BJ (cell line): Measurements from ENCODE around the gene ATP2C1. TPM values are rescaled to one million over a fixed set of nuclear protein-coding genes. Genes with fewer than 3 reads are reported as not detected.
"Not testable (repeated sequence)": the region's sequence is repeated elsewhere in the genome, so short reads cannot be mapped to it uniquely, and the experiment has no call there.

Experiments used
- CTCF ChIA-PET: fragments of 350-600 bp; formaldehyde crosslinking; extraction: SDS; loops from one replicate; lab custom pipeline; 2021; ENCODE audit warnings: antibody characterized with exemption, inconsistent platforms; lab: Yijun Ruan, JAX
- POLR2A ChIA-PET: fragments of 300-600 bp; sonication (Branson Sonifier 250); formaldehyde crosslinking; extraction: SDS; loops from one replicate; lab custom pipeline; 2021; ENCODE audit warnings: antibody characterized with exemption; lab: Charles Lee
- DNase-seq: peaks from one replicate; pipeline ENCODE4 v3.0.0-alpha.2; 2011; ENCODE audit warnings: low read depth
- H3K27me3 ChIP-seq: 2 replicates; pipeline ENCODE4 v1.6.0; 2011; ENCODE audit warnings: low read length; ENCODE audit not compliant: control insufficient read depth, insufficient read depth
- H3K36me3 ChIP-seq: 2 replicates; pipeline ENCODE4 v1.5.1; 2011; ENCODE audit warnings: low read length; ENCODE audit not compliant: control insufficient read depth, insufficient read depth
- H3K4me3 ChIP-seq: 2 replicates; pipeline ENCODE4 v1.5.1; 2011; ENCODE audit warnings: low read depth, mild to moderate bottlenecking, control low read depth, low read length
- CTCF ChIP-seq: IDR thresholded peaks from 2 replicates; pipeline ENCODE4 v1.5.1; 2011; ENCODE audit warnings: low read depth, mild to moderate bottlenecking, control low read depth, inconsistent platforms, low read length, moderate library complexity; ENCODE audit not compliant: insufficient read depth
- polyA plus RNA-seq: library from polyadenylated mRNA; depleted of rRNA; stranded (reverse); fragments of >200 nt; gene quantifications from 2 replicates; pipeline ENCODE4 v1.2.3, GENCODE V29; 2011

ATP2C1 gene
- polyA plus RNA-seq, 1 experiment = 42.9 TPM

- H3K27me3 ChIP-seq = no peaks in the 10 kb centered on the region
- no peaks in the 10 kb centered on the region for H3K36me3 ChIP-seq
- ChIA-PET CTCF (interaction anchor here (0.6 to 1.9 kb wide), 10 partner anchors 8 to 762 kb away, joined by 3 to 6 read pairs (median 4); partner anchors contain the start of gene ATP2C1), POLR2A (no interaction called here)
- peak; percentile 55 for TF ChIP-seq CTCF
- H3K4me3 ChIP-seq = no peak overlapping the region
- DNase-seq = no peak
Measured at GRCh38 chr3:131033480-131034080, 139.7 kb downstream of the ATP2C1 start.

- no peak for TF ChIP-seq CTCF
- peak; percentile 23 for DNase-seq
- Histone ChIP-seq H3K4me3 (no peak overlapping the region), H3K27me3 (no peaks in the 10 kb centered on the region), H3K36me3 (no peaks in the 10 kb centered on the region)
- ChIA-PET CTCF (interaction anchor here (0.7 to 1.0 kb wide), 2 partner anchors 323 to 434 kb away, joined by 3 read pairs; no protein-coding TSS in a partner anchor), POLR2A (no interaction called here)
Measured at GRCh38 chr3:131036200-131036816, 142.4 kb downstream of the ATP2C1 start.

GRCh38 chr3:131036986-131037385, 143.1 kb downstream of the ATP2C1 start:
- TF ChIP-seq CTCF = no peak
- ChIA-PET POLR2A (no interaction called here), CTCF (no interaction called here)
- no peaks in the 10 kb centered on the region for H3K36me3 ChIP-seq
- no peaks in the 10 kb centered on the region for H3K27me3 ChIP-seq
- no peak for DNase-seq
- H3K4me3 ChIP-seq = no peak overlapping the region

GRCh38 chr3:131038326-131038725, 144.4 kb downstream of the ATP2C1 start:
- TF ChIP-seq CTCF = no peak
- Histone ChIP-seq H3K27me3 (no peaks in the 10 kb centered on the region), H3K4me3 (no peak overlapping the region), H3K36me3 (no peaks in the 10 kb centered on the region)
- ChIA-PET CTCF (no interaction called here), POLR2A (no interaction called here)
- DNase-seq = no peak

- POLR2A ChIA-PET, H3K27me3 ChIP-seq, DNase-seq, H3K4me3 ChIP-seq, H3K36me3 ChIP-seq: not testable (repeated sequence)
- CTCF ChIA-PET = interaction anchor here (0.6 to 1.3 kb wide), 2 partner anchors 9 to 69 kb away, joined by 3 read pairs; no protein-coding TSS in a partner anchor
Measured at GRCh38 chr3:131042271-131042985, 148.5 kb downstream of the ATP2C1 start.
